NT2/D1 (cell line): ENCODE data around the gene IGSF9B.

Experiments
- DNase-seq: peaks from one replicate; pipeline ENCODE4 v3.0.0-alpha.2; 2011; ENCODE audit warnings: low read depth, low spot score
- H3K27me3 ChIP-seq: 2 replicates; pipeline ENCODE4 v1.6.0; 2011; ENCODE audit warnings: mild to moderate bottlenecking; ENCODE audit not compliant: insufficient read length, insufficient read depth
- H3K36me3 ChIP-seq: 2 replicates; pipeline ENCODE4 v1.6.1; 2011; ENCODE audit warnings: mild to moderate bottlenecking, low read length, mixed read lengths; ENCODE audit not compliant: insufficient read depth, insufficient read length
- H3K4me1 ChIP-seq: 2 replicates; pipeline ENCODE4 v1.5.1; 2011; ENCODE audit not compliant: insufficient read depth, insufficient read length
- H3K4me3 ChIP-seq: 2 replicates; pipeline ENCODE4 v1.5.1; 2011; ENCODE audit warnings: low read depth; ENCODE audit not compliant: insufficient read length
- H3K9ac ChIP-seq: 2 replicates; pipeline ENCODE4 v1.6.0; 2011; ENCODE audit warnings: low read depth; ENCODE audit not compliant: insufficient read length
- H3K9me3 ChIP-seq: 2 replicates; pipeline ENCODE4 v1.5.1; 2011; ENCODE audit warnings: mild to moderate bottlenecking, low read length; ENCODE audit not compliant: insufficient read depth
- SUZ12 ChIP-seq: IDR thresholded peaks from 2 replicates; pipeline ENCODE4 v1.6.1; 2011; ENCODE audit not compliant: insufficient read length, insufficient read depth; ENCODE audit errors: extremely low read depth
- YY1 ChIP-seq: IDR thresholded peaks from 2 replicates; pipeline ENCODE4 v1.6.1; 2011; ENCODE audit not compliant: insufficient read length, insufficient read depth
- ZNF274 ChIP-seq: IDR thresholded peaks from 2 replicates; pipeline ENCODE4 v1.6.1; 2011; ENCODE audit warnings: mild to moderate bottlenecking, low read depth, low read length

Gene IGSF9B

DNA sequence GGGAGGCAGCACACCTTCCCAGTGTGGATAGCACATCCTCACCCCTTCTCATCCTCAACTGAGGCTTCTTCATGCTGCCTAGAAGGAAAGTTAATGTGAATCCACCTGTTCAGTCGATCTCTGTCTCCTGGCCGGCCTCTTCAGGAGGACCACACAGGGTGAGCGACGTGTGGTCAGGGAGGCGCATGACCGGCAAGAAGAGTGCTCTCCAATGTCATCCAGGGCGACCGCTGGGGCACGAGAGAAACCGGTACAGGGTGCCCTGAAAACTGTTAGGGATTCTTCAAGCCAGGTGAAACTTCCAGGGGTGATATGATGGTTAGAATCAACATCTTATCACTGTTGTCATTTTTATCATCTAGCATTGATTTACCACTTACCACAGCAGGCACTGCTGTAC is 43.0 kb downstream of the IGSF9B start:
- Histone ChIP-seq H3K4me1 (peaks cover 2% of the 10 kb centered on the region), H3K9me3 (no peaks in the 10 kb centered on the region), H3K9ac (no peak overlapping the region), H3K4me3 (no peak overlapping the region), H3K36me3 (peaks cover 50% of the 10 kb centered on the region), H3K27me3 (no peaks in the 10 kb centered on the region)
- DNase-seq: no peak
- no peak for TF ChIP-seq YY1
- no peak for TF ChIP-seq SUZ12
- TF ChIP-seq ZNF274: no peak

DNA sequence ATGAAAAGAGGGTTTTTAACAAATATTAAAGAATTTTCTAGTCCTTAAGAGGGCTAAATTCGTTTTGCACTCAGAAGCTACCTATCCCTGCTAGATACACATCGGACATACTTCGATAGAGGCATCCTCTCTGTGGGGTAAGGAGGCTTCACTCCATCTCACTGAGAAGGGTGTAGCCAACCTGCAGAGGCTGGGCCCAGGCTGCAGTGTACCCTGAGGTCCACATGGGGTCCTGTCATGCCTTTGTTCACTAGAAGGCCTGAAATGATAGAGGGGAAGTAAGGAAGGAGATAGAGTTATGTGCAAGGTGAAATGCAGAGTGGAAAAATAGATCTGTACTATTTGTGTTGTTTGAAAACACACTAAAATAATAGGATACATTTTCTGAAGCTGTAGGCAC is 45.6 kb downstream of the IGSF9B start:
- DNase-seq: no peak
- H3K36me3 ChIP-seq: peaks cover 68% of the 10 kb centered on the region
- H3K9ac ChIP-seq: no peak overlapping the region
- no peak for TF ChIP-seq SUZ12
- TF ChIP-seq YY1: no peak
- no peak for TF ChIP-seq ZNF274
- H3K9me3 ChIP-seq: no peaks in the 10 kb centered on the region
- no peak overlapping the region for H3K4me3 ChIP-seq
- H3K4me1 ChIP-seq: no peaks in the 10 kb centered on the region
- H3K27me3 ChIP-seq: no peaks in the 10 kb centered on the region

DNA sequence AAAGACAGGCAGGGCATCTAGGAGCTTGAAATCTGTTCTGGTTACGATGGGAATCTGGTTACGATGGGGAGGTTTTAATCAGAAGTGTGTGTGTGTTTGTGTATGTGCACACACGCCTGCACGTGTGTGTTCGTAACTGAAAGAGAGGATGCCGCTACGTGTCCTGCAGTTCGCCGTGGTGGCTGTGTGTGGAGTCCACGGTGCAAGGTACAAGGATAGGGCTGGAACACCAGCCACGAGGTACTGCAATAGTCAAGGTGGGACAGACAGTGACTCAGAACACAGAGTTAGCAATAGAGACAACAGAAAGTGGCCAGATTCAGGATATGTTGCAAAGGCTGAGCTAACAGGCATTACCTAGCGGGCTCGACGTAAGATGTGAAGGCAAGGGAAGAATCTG is 46.7 kb downstream of the IGSF9B start:
- no peaks in the 10 kb centered on the region for H3K9me3 ChIP-seq
- TF ChIP-seq ZNF274 (no peak), YY1 (no peak), SUZ12 (no peak)
- no peak overlapping the region for H3K4me3 ChIP-seq
- H3K27me3 ChIP-seq: no peaks in the 10 kb centered on the region
- H3K4me1 ChIP-seq: no peaks in the 10 kb centered on the region
- no peak overlapping the region for H3K9ac ChIP-seq
- peaks cover 65% of the 10 kb centered on the region for H3K36me3 ChIP-seq
- no peak for DNase-seq

DNA sequence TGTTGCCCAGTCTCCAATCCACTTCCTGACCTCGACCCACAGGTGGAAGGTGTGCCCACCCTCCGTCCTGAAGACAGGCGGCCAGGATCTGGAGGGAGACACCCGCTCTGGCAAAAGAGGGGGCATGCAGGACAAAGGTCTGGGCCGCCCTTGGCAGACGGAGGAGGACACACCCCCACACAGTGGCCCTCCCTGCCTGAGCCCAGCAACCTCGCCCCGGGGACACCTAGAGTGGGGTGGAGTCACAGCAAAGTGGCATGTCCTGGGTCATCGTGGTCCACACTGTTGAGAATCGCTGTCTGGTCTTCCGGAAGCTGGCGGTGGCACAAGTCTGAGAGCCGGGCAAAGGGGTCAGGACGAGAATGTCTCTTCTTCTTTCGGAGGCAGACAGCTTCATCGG is 47.9 kb downstream of the IGSF9B start:
- TF ChIP-seq YY1 (no peak), ZNF274 (no peak), SUZ12 (no peak)
- Histone ChIP-seq H3K9me3 (no peaks in the 10 kb centered on the region), H3K36me3 (peaks cover 66% of the 10 kb centered on the region), H3K9ac (no peak overlapping the region), H3K4me3 (no peak overlapping the region), H3K4me1 (no peaks in the 10 kb centered on the region), H3K27me3 (no peaks in the 10 kb centered on the region)
- DNase-seq: no peak

DNA sequence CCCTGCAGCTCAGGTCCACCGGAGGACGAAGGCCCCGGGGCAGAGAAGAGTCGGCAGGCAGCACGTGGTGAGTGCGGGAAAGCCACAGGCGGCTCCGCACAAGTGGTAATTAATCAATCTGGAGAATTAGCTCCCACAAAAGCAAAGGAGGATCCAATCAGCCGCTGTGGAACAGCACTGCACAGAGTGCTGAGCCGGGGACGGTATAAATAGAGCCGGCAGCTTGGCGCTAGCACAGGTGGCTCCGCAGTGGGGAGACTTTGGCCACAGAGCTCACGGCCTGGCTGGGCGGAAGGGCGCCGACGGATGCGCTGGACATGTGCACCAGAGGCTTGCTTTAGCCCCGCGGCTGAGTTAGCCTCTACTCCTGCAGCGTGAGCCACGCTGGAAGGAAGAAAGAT is 48.9 kb downstream of the IGSF9B start:
- H3K4me1 ChIP-seq: no peaks in the 10 kb centered on the region
- H3K36me3 ChIP-seq: peaks cover 62% of the 10 kb centered on the region
- H3K27me3 ChIP-seq: no peaks in the 10 kb centered on the region
- H3K9ac ChIP-seq: no peak overlapping the region
- H3K4me3 ChIP-seq: no peak overlapping the region
- no peak for TF ChIP-seq YY1
- H3K9me3 ChIP-seq: no peaks in the 10 kb centered on the region
- no peak for DNase-seq

DNA sequence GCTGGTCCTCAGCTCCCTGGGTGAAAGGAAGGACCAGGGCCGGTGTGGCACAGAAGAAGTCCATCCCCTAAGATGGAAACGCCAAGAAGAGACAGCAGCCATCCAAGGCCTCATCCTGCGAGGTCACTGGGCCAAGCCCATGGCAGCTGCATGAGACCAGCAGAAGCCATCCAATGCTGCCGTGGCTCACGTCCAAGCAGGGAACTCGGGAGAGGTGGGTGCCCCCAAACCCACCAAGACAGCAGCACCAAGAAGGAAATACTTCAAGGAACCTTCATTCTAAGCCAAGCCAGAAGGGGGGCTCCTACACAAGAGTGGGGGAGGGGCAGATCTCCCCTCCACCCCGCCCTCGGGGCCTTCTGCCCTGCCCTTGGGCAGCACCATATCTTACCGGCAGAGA is 49.6 kb downstream of the IGSF9B start:
- no peak for TF ChIP-seq YY1
- no peak for TF ChIP-seq ZNF274
- TF ChIP-seq SUZ12: no peak
- Histone ChIP-seq H3K9me3 (no peaks in the 10 kb centered on the region), H3K4me3 (no peak overlapping the region), H3K9ac (no peak overlapping the region), H3K36me3 (peaks cover 58% of the 10 kb centered on the region), H3K4me1 (no peaks in the 10 kb centered on the region), H3K27me3 (no peaks in the 10 kb centered on the region)
- DNase-seq: no peak

DNA sequence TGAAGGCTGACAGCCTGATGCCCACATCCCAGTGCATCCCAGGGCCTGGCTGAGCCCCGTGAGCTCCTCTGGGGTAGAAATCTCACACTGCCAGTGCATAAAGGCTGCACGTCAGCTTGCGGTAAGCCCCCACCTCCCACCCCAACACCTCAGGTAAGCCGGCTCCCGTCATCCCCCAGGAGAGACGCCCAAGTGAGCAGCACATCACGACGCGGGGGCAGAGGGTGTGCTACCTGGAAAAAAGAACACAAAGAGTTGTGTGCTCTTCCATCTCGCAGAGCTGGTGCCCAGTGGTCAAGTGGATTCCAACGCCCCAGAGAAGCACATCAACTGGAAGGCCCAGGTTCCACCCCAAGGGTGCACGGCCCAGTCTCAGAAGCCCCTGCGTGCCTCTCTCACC is 50.0 kb downstream of the IGSF9B start:
- no peak for TF ChIP-seq YY1
- TF ChIP-seq SUZ12: no peak
- no peak for TF ChIP-seq ZNF274
- Histone ChIP-seq H3K4me3 (no peak overlapping the region), H3K27me3 (no peaks in the 10 kb centered on the region), H3K9me3 (no peaks in the 10 kb centered on the region), H3K9ac (no peak overlapping the region), H3K4me1 (no peaks in the 10 kb centered on the region), H3K36me3 (peaks cover 54% of the 10 kb centered on the region)
- no peak for DNase-seq

DNA sequence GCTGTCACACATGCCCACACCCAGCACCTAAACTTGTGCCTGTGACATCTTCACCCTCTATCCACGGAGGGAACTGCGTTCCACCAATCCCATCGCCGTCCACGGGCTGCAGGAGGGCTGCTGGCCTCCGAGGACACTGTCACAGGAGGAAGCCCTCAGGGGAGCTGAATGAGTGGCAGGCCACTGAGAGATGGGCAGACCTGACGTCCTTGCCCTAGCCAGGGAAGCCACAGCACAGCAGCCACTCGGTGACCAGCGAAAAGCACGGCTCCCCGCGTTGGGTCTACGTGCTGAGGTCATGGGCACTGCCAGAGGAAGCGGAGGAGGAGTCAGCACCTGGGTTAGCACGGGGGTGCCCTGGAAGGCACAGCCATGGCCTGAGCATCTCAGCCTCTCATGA is 50.5 kb downstream of the IGSF9B start:
- Histone ChIP-seq H3K27me3 (no peaks in the 10 kb centered on the region), H3K9ac (no peak overlapping the region), H3K4me3 (no peak overlapping the region), H3K36me3 (peaks cover 49% of the 10 kb centered on the region), H3K9me3 (no peaks in the 10 kb centered on the region), H3K4me1 (no peaks in the 10 kb centered on the region)
- DNase-seq: no peak
- no peak for TF ChIP-seq YY1
- no peak for TF ChIP-seq SUZ12
- no peak for TF ChIP-seq ZNF274
